Epithelial cell of esophagus (primary cell): ENCODE data around the gene CHFR.
"Not testable (repeated sequence)": the region's sequence is repeated elsewhere in the genome, so short reads cannot be mapped to it uniquely, and the experiment has no call there.

Experiments used
- DNase-seq: peaks from one replicate; pipeline ENCODE4 v3.0.0; 2010; ENCODE audit warnings: low read depth
- H3K4me3 ChIP-seq: 2 replicates; pipeline ENCODE4 v1.5.1; 2011; ENCODE audit warnings: mild to moderate bottlenecking, low read length, control low read depth
- TF ChIP-seq, protein P1 (sequence below): IDR thresholded peaks from 2 replicates; pipeline ENCODE4 v1.5.1; 2011; ENCODE audit warnings: low read depth, mild to moderate bottlenecking, low read length, control low read depth, inconsistent platforms; ENCODE audit not compliant: insufficient read depth; ENCODE audit errors: missing control alignments

CHFR gene

DNA sequence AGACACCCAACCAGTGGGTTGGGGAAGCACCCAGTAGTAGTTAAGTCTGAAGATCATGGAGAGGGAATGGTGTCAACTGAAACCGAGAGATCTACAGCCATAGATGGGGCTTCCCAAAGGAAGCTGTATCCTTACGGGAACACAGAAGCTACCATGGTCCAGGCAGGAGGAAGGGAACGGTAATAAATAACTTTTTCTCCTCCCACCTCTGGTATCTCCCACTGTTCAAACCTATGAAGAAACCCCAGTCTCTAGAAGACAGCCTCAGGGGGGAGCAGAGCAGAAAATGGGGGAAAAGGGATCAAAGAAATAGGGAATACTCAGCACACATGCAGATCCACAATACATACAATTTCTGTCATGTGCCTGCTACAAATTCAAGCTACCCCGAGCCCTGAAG is 35.3 kb upstream of the CHFR start:
- H3K4me3 ChIP-seq: no peak overlapping the region
- DNase-seq: no peak
- TF ChIP-seq, protein P1, sequence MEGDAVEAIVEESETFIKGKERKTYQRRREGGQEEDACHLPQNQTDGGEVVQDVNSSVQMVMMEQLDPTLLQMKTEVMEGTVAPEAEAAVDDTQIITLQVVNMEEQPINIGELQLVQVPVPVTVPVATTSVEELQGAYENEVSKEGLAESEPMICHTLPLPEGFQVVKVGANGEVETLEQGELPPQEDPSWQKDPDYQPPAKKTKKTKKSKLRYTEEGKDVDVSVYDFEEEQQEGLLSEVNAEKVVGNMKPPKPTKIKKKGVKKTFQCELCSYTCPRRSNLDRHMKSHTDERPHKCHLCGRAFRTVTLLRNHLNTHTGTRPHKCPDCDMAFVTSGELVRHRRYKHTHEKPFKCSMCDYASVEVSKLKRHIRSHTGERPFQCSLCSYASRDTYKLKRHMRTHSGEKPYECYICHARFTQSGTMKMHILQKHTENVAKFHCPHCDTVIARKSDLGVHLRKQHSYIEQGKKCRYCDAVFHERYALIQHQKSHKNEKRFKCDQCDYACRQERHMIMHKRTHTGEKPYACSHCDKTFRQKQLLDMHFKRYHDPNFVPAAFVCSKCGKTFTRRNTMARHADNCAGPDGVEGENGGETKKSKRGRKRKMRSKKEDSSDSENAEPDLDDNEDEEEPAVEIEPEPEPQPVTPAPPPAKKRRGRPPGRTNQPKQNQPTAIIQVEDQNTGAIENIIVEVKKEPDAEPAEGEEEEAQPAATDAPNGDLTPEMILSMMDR: no peak

DNA sequence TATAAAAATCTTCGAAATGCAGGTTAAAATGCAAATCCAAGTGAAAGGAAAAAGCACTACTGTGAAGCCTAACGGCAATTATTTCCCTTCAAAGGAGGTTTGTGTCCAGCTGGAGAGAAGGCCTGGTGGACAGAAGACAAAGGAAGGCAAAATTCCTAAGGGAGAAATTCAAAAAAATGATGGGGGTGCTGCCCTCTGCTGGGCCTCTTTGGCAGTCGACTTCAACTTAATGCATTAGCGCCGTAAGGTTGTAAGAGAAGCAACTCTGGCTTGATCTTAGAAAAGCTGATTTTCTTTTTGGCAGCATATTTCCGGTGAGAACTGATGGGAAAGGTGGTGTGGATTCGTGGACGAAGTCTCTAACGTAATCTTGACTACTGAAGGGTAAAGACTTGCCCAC is 34.3 kb upstream of the CHFR start:
- no peak overlapping the region for H3K4me3 ChIP-seq

DNA sequence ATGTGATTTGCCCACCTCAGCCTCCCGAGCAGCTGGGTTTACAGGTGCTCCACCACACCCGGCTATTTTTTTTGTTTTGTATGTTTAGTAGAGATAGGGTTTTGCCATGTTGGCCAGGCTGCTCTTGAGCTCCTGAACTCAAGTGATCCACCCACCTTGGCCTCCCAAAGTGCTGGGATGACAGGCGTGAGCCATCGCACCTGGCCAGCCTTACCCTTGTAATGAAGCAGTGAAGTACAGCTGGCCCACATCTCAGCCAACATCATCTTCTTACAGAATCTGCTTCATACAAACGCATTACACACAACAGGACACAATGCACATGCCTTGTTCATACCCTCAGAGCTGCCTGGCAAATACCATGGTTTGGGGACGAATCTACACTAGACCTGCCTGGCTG is 31.3 kb upstream of the CHFR start:
- DNase-seq: no peak
- TF ChIP-seq, protein P1: no peak
- H3K4me3 ChIP-seq: no peak overlapping the region

More for the DNA sequence above, 34.3 kb upstream of the CHFR start:
- TF ChIP-seq, protein P1: peak; percentile 8
- DNase-seq: no peak

DNA sequence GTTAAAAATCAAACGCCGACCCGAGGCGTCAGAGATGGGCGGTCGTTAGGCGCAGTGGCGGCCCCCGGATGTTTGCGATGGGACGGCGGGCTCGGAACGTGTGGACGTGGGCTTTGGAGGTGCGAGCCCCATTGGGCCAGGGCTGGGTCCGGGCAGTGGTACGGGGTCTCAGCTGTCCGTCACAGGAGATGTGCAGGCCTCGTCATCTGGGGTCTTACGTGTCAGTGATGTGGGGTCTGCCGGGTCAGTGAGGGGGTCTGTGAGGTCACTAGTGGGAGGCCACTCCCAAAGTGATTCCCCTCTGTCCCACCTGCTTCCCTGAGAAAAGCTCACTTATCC is 21.6 kb upstream of the CHFR start:
- TF ChIP-seq, protein P1: no peak
- DNase-seq: no peak
- peak overlapping the region; percentile 79 for H3K4me3 ChIP-seq

DNA sequence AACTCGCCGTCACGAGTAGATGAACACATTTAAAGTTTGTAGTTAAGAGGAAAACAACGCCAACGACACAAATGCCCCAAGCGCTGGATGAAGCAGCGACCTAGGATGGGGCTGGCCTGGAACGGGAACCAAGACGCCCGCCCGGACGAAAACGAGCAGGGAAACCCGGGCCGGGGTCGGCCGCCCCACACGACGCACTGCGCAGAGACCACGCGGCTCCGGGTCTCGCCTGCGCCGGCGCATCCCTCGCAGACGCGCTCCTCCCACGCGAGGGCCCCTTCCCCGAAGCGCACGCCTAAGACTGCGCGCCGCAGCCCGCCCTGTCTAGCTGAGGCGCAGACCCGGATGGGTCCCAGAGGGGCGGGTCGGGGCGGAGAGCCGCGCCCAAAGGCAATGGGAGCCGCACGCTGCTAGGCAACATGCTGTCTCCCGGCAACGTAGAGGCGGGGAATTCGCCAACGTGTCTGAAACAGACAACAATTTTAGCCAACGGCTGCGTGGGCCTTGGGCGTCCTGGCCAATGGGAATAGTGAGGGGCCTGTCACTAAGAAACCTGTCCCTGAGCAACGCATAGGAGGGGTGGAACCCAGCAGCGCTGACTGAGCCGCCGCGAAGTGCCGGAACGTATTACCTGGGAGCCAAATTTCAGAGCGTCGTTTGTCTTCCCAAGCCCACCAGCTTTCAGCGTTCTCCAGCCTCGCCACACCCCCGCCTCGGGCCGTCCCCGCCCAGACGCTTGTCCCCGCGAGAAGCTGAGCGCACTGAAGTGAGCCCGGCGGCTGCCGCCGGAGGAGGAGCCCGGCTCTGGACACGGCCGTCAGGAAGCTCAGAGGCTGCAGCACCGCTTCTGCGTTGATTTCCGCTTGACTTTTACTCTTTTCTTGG is 21.0 kb upstream of the CHFR start:
- H3K4me3 ChIP-seq: peak overlapping the region; percentile 79
- peak; percentile 99 for DNase-seq
- TF ChIP-seq, protein P1: no peak

DNA sequence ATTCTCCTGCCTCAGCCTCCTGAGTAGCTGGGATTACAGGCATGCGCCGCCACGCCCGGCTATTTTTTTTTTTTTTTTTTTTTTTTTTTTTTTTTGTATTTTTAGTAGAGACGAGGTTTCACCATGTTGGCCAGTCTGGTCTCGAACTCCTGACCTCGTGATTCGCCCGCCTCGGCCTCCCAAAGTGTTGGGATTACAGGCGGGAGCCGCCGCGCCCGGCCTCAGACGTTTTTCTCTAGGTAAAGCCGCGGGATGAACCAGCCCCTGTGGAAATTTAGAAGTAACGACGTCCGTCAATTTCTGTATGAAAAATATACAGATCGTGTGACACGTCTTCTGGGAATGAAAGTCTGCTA is 20.4 kb upstream of the CHFR start:
- DNase-seq: not testable (repeated sequence)

DNA sequence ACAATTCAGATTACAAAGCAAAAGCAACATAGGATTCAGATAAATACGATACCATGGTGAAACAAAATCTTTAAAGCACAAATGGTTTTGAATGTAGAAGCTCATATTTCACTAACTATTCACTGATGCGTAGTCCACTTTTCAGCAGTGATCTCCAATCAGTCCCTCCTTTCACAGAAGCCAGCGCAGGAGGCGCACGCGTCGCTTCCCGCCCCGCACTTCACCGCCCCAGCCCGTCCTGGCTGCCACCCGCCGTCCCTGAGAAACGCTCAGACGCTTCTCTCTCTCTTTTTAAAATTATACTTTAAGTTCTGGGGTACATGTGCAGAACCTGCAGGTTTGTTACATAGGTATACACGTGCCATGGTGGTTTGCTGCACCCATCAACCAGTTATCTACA is 19.8 kb upstream of the CHFR start:
- H3K4me3 ChIP-seq: no peak overlapping the region
- DNase-seq: no peak
- TF ChIP-seq, protein P1: no peak

More for the DNA sequence above, 20.4 kb upstream of the CHFR start:
- peak overlapping the region; percentile 79 for H3K4me3 ChIP-seq
